HepG2 (cell line): Measurements from ENCODE around the gene TMEM267. TPM values are rescaled to one million over a fixed set of nuclear protein-coding genes. Genes with fewer than 3 reads are reported as not detected.

Source experiments
- AGO2 ChIP-seq: fragments of 200-400 bp; formaldehyde crosslinking; optimal IDR thresholded peaks from 2 replicates; pipeline ENCODE3; 2017; ENCODE audit warnings: mild to moderate bottlenecking, low read depth, low read length, moderate library complexity
- ATF1 ChIP-seq: IDR thresholded peaks from 2 replicates; pipeline ENCODE4 v1.6.1; 2016; ENCODE audit warnings: mild to moderate bottlenecking, control low read depth
- CCDC6 ChIP-seq: sonication (generic); formaldehyde crosslinking; IDR thresholded peaks from 2 replicates; pipeline ENCODE4 v1.8.1; 2022; ENCODE audit warnings: mild to moderate bottlenecking, missing genetic modification reagents, moderate library complexity
- HOXA5 ChIP-seq: sonication (generic); formaldehyde crosslinking; IDR thresholded peaks from 2 replicates; pipeline ENCODE4 v1.4.0; 2020; ENCODE audit warnings: missing genetic modification reagents
- KDM2A ChIP-seq: sonication (generic); formaldehyde crosslinking; IDR thresholded peaks from 2 replicates; pipeline ENCODE4 v1.4.0; 2020; ENCODE audit warnings: low read depth, missing genetic modification reagents, borderline replicate concordance
- KMT2A ChIP-seq: sonication (generic); formaldehyde crosslinking; IDR thresholded peaks from 2 replicates; pipeline ENCODE4 v1.4.0; 2020; ENCODE audit warnings: missing genetic modification reagents
- RARG ChIP-seq: sonication (generic); formaldehyde crosslinking; IDR thresholded peaks from 2 replicates; pipeline ENCODE4 v1.4.0; 2020; ENCODE audit warnings: low read depth, mild to moderate bottlenecking, missing genetic modification reagents
- SP4 ChIP-seq: sonication (generic); formaldehyde crosslinking; IDR thresholded peaks from 2 replicates; pipeline ENCODE4 v1.8.1; 2023; ENCODE audit warnings: mild to moderate bottlenecking, missing genetic modification reagents
- ZNF205 ChIP-seq: IDR thresholded peaks from 2 replicates; pipeline ENCODE4 v1.6.1; 2018; ENCODE audit warnings: missing biosample characterization, missing genetic modification reagents
- ZNF282 ChIP-seq: fragments of 450-650 bp; IDR thresholded peaks from 2 replicates; pipeline ENCODE4 v1.6.1; 2018; ENCODE audit not compliant: partially characterized antibody
- ZNF570 ChIP-seq: sonication (generic); formaldehyde crosslinking; IDR thresholded peaks from 2 replicates; pipeline ENCODE4 v1.4.0; 2020; ENCODE audit warnings: mild to moderate bottlenecking, missing genetic modification reagents, borderline replicate concordance
- ZNF768 ChIP-seq: sonication (generic); formaldehyde crosslinking; IDR thresholded peaks from 2 replicates; pipeline ENCODE4 v1.4.0; 2020; ENCODE audit warnings: missing genetic modification reagents
- ZNF788 ChIP-seq: sonication (generic); formaldehyde crosslinking; IDR thresholded peaks from 2 replicates; pipeline ENCODE4 v1.5.0; 2020; ENCODE audit warnings: mild to moderate bottlenecking, missing genetic modification reagents, borderline replicate concordance
- polyA plus RNA-seq, 8 experiments: library from polyadenylated mRNA; depleted of rRNA in 3 of 8; stranded (reverse) in 7 of 8; unstranded in 1 of 8; fragments of >200 nt; fragmentation: Illumina TruSeq in 4 of 8; extraction: Trizol in 4 of 8; gene quantifications; 2 replicates each; pipeline versions ENCODE4 v1.2.1 to v1.2.3, GENCODE V29; 2011 to 2016; ENCODE audit warnings: low read depth in 4 of 8, missing spikeins in 1 of 8, mixed read lengths in 1 of 8; ENCODE audit not compliant: insufficient read depth in 1 of 8
- total RNA-seq, 5 experiments: library from RNA; depleted of rRNA; stranded (reverse); fragments of >200 nt; fragmentation: Illumina TruSeq; extraction: Trizol; gene quantifications; 2 replicates each; pipeline ENCODE4 v1.2.3, GENCODE V29; 2016; ENCODE audit warnings: low read depth in 1 of 5
- TF ChIP-seq, protein P1 (sequence below): sonication (generic); formaldehyde crosslinking; IDR thresholded peaks from 2 replicates; pipeline ENCODE4 v1.4.0; 2020; ENCODE audit warnings: missing genetic modification reagents, borderline replicate concordance
- TF ChIP-seq, protein P2 (sequence below): sonication (generic); formaldehyde crosslinking; IDR thresholded peaks from 2 replicates; pipeline ENCODE4 v1.5.0; 2020; ENCODE audit warnings: missing genetic modification reagents
- TF ChIP-seq, protein P3 (sequence below): sonication (generic); formaldehyde crosslinking; IDR thresholded peaks from 2 replicates; pipeline ENCODE4 v1.5.1; 2020; ENCODE audit warnings: missing genetic modification reagents, mild to moderate bottlenecking, borderline replicate concordance
- TF ChIP-seq, protein P4 (sequence below): sonication (generic); formaldehyde crosslinking; IDR thresholded peaks from 2 replicates; pipeline ENCODE4 v1.4.0; 2020; ENCODE audit warnings: missing genetic modification reagents, mild to moderate bottlenecking, borderline replicate concordance
- TF ChIP-seq, protein P5 (sequence below): sonication (generic); formaldehyde crosslinking; IDR thresholded peaks from 2 replicates; pipeline ENCODE4 v1.4.0; 2020; ENCODE audit warnings: missing genetic modification reagents

Gene TMEM267
- total and polyA plus RNA-seq, 2 of the 13 experiments (the other 11 are each of a cell fraction or from before 2014, with no cell fraction given) = 8.9 to 12.6 TPM

DNA sequence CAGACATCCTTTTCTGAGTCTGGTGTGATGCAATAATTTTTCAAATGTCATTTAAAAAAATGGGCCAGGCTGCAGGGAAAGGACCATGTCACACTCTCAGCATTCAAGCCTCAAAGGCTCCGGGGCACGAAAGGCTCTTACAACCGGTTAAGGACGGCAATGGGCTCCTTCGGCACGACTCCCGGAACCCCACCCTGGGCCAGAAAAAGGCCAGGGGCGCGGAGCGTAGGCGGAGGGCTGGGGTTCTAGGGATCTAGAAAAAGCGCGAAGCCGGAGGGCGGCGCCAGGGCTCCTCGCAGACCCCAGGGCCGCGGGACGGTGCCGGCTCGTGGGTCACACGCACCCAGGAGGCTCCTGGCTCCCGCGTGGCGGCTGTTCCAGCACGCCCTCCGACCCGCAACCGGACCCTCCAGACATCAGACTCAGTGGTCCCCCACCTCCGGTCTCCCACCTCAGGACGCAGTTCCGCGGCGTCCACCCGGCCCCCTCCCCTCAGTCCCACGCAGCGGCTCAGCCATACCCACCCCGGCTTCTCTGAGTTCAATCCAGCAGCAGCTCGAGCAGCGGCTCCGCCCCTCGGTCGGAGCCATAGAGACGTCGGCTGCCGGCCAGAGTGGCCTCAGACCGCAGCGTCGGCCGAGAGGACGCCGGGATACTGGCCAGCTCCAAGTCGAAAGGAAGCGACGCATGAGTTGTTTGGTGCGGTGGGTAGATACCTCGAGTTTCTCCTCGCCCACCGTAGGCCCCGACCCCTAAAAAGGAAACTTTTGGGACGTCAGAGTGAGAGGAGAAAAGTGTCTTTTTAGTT is at the start of gene TMEM267 (continued):
- TF ChIP-seq ZNF282 (no peak), KDM2A (CRISPR knock-in tag) (peak; percentile 83), ZNF768 (CRISPR knock-in tag) (peak; percentile 77; the same call in 1 of the 2 replicates), ZNF570 (CRISPR knock-in tag) (no peak), HOXA5 (CRISPR knock-in tag) (peak; percentile 65), ATF1 (peak; percentile 79), ZNF788 (peak; percentile 86; the same call in 1 of the 2 replicates), SP4 (CRISPR knock-in tag) (0 out of 2 replicates have a peak, but pooled peaks have one; percentile 41), KMT2A (peak; percentile 46; the same call in 1 of the 2 replicates), CCDC6 (CRISPR knock-in tag) (peak; percentile 71; the same call in 1 of the 2 replicates), RARG (no peak), ZNF205 (CRISPR knock-in tag) (no peak), AGO2 (peak; percentile 57)
- TF ChIP-seq, protein P1, sequence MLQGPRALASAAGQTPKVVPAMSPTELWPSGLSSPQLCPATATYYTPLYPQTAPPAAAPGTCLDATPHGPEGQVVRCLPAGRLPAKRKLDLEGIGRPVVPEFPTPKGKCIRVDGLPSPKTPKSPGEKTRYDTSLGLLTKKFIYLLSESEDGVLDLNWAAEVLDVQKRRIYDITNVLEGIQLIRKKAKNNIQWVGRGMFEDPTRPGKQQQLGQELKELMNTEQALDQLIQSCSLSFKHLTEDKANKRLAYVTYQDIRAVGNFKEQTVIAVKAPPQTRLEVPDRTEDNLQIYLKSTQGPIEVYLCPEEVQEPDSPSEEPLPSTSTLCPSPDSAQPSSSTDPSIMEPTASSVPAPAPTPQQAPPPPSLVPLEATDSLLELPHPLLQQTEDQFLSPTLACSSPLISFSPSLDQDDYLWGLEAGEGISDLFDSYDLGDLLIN (CRISPR knock-in tag) = no peak
- TF ChIP-seq, protein P2, sequence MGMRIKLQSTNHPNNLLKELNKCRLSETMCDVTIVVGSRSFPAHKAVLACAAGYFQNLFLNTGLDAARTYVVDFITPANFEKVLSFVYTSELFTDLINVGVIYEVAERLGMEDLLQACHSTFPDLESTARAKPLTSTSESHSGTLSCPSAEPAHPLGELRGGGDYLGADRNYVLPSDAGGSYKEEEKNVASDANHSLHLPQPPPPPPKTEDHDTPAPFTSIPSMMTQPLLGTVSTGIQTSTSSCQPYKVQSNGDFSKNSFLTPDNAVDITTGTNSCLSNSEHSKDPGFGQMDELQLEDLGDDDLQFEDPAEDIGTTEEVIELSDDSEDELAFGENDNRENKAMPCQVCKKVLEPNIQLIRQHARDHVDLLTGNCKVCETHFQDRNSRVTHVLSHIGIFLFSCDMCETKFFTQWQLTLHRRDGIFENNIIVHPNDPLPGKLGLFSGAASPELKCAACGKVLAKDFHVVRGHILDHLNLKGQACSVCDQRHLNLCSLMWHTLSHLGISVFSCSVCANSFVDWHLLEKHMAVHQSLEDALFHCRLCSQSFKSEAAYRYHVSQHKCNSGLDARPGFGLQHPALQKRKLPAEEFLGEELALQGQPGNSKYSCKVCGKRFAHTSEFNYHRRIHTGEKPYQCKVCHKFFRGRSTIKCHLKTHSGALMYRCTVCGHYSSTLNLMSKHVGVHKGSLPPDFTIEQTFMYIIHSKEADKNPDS (CRISPR knock-in tag) = peak; percentile 16; the same call in 1 of the 2 replicates
- TF ChIP-seq, protein P3, sequence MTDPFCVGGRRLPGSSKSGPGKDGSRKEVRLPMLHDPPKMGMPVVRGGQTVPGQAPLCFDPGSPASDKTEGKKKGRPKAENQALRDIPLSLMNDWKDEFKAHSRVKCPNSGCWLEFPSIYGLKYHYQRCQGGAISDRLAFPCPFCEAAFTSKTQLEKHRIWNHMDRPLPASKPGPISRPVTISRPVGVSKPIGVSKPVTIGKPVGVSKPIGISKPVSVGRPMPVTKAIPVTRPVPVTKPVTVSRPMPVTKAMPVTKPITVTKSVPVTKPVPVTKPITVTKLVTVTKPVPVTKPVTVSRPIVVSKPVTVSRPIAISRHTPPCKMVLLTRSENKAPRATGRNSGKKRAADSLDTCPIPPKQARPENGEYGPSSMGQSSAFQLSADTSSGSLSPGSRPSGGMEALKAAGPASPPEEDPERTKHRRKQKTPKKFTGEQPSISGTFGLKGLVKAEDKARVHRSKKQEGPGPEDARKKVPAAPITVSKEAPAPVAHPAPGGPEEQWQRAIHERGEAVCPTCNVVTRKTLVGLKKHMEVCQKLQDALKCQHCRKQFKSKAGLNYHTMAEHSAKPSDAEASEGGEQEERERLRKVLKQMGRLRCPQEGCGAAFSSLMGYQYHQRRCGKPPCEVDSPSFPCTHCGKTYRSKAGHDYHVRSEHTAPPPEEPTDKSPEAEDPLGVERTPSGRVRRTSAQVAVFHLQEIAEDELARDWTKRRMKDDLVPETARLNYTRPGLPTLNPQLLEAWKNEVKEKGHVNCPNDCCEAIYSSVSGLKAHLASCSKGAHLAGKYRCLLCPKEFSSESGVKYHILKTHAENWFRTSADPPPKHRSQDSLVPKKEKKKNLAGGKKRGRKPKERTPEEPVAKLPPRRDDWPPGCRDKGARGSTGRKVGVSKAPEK = no peak
- TF ChIP-seq, protein P4, sequence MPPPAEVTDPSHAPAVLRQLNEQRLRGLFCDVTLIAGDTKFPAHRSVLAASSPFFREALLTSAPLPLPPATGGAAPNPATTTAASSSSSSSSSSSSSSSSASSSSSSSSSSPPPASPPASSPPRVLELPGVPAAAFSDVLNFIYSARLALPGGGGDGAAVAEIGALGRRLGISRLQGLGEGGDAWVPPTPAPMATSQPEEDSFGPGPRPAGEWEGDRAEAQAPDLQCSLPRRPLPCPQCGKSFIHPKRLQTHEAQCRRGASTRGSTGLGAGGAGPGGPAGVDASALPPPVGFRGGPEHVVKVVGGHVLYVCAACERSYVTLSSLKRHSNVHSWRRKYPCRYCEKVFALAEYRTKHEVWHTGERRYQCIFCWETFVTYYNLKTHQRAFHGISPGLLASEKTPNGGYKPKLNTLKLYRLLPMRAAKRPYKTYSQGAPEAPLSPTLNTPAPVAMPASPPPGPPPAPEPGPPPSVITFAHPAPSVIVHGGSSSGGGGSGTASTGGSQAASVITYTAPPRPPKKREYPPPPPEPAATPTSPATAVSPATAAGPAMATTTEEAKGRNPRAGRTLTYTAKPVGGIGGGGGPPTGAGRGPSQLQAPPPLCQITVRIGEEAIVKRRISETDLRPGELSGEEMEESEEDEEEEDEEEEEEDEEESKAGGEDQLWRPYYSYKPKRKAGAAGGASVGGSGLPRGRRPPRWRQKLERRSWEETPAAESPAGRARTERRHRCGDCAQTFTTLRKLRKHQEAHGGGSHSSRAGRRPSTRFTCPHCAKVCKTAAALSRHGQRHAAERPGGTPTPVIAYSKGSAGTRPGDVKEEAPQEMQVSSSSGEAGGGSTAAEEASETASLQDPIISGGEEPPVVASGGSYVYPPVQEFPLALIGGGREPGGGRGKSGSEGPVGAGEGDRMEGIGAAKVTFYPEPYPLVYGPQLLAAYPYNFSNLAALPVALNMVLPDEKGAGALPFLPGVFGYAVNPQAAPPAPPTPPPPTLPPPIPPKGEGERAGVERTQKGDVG = no peak
- TF ChIP-seq, protein P5, sequence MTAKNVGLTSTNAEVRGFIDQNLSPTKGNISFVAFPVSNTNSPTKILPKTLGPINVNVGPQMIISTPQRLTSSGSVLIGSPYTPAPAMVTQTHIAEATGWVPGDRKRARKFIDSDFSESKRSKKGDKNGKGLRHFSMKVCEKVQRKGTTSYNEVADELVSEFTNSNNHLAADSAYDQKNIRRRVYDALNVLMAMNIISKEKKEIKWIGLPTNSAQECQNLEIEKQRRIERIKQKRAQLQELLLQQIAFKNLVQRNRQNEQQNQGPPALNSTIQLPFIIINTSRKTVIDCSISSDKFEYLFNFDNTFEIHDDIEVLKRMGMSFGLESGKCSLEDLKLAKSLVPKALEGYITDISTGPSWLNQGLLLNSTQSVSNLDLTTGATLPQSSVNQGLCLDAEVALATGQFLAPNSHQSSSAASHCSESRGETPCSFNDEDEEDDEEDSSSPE (CRISPR knock-in tag) = peak; percentile 10; the same call in 1 of the 2 replicates
